Adrenal gland (tissue), 12 donors: ENCODE results near the gene EIF2D. TPM values are rescaled to one million over a fixed set of nuclear protein-coding genes. Genes with fewer than 3 reads are reported as not detected.

ENCODE experiments used
- DNase-seq, 7 donors: peaks; one replicate each; pipeline ENCODE4 v3.0.0-alpha.2; 2019 to 2020
- H3K27ac ChIP-seq, 5 donors: fragments of 200-600 bp; sonication (generic) in 4 of 5; 1 replicate in 3 of 5; 2 replicates in 2 of 5; pipeline versions ENCODE4 v1.5.1 to v1.8.0; 2016 to 2020; ENCODE audit warnings: mild to moderate bottlenecking in 1 of 5
- H3K27me3 ChIP-seq: fragments of 200-600 bp; 2 replicates; pipeline ENCODE4 v1.8.0; 2021
- H3K36me3 ChIP-seq, 2 donors: fragments of 200-600 bp; replicated peaks in 1 of 2; 1 replicate in 1 of 2; 2 replicates in 1 of 2; pipeline versions ENCODE4 v1.5.1 to v1.8.0; 2018 to 2022
- H3K4me1 ChIP-seq, 2 donors: fragments of 200-600 bp; replicated peaks in 1 of 2; 1 replicate in 1 of 2; 2 replicates in 1 of 2; pipeline versions ENCODE4 v1.5.1 to v1.8.0; 2018 to 2021
- H3K4me3 ChIP-seq, 4 donors: fragments of 200-600 bp; sonication (generic) in 3 of 4; one replicate each; pipeline ENCODE4 v1.5.1; 2016 to 2018
- H3K9me3 ChIP-seq, 3 donors: fragments of 200-600 bp; sonication (generic) in 1 of 3; replicated peaks in 1 of 3; 1 replicate in 2 of 3; 2 replicates in 1 of 3; pipeline versions ENCODE4 v1.5.1 to v1.8.0; 2016 to 2021
- CTCF ChIP-seq, 6 experiments: fragments of 450-650 bp in 4 of 6; fragments of 200-600 bp in 2 of 6; sonication (generic) in 1 of 6; IDR thresholded peaks; 1 replicate in 5 of 6; 2 replicates in 1 of 6; pipeline versions ENCODE4 v1.5.1 to v1.8.0; 2016 to 2021; ENCODE audit warnings: antibody characterized with exemption in 6 of 6, mild to moderate bottlenecking in 2 of 6, moderate library complexity in 1 of 6
- POLR2A ChIP-seq, 2 donors: fragments of 450-650 bp; IDR thresholded peaks; one replicate each; pipeline ENCODE4 v1.6.1; 2017; ENCODE audit warnings: antibody characterized with exemption in 2 of 2, mild to moderate bottlenecking in 2 of 2, moderate library complexity in 1 of 2
- WGBS, 4 donors: extraction: QIAGEN DNeasy Blood & Tissue Kit in 2 of 4; methylation state at CpG; one replicate each; pipeline versions ENCODE4 v1.1.5 to v1.1.7; 2013 to 2017; 5-methylcytosine and 5-hydroxymethylcytosine counted together
- intact Hi-C, 2 donors: fragments of 100-400 bp; cut with DNase I; formaldehyde crosslinking; loops; one replicate each; pipeline versions ENCODE4 v1.14.1 to v1.15.0; 2022 to 2023
- polyA plus RNA-seq, 3 donors: library from polyadenylated mRNA; stranded (reverse); fragments of 200-250 nt in 2 of 3; fragments of 350-450 nt in 1 of 3; fragmentation: Illumina TruSeq in 1 of 3; extraction: RNeasy Lipid Tissue Mini Kit (QIAGEN cat#74804) in 1 of 3; gene quantifications; one replicate each; pipeline ENCODE4 v1.2.3, GENCODE V29; 2013 to 2014
- total RNA-seq, 9 donors: library from RNA; depleted of rRNA in 4 of 9; stranded (reverse); fragments of >200 nt in 4 of 9; fragments of 120-200 nt in 1 of 9; fragmentation: NEBNext Ultra II Directional in 1 of 9; extraction: Animal tissue kit (Norgen Biotek cat#: 25700) in 1 of 9; gene quantifications; one replicate each; pipeline versions ENCODE4 v1.1.0 to v1.2.4, GENCODE V29; 2013 to 2023
- donor health status: healthy with polysubstance abuse.
- donor health status: Bipolar disorder and iron deficiency.
- donor health status: DM: yes; HTN: yes; CAD: no.
- donor health status: DM: no; HTN: no; CAD: no.
- donor health status: DM: no; HTN: no; CAD: no.
- donor health status: DM: yes; HTN: yes; CAD: no.

The EIF2D gene
- total and polyA plus RNA-seq, 12 donors = 31.6 to 95.4 (median 54.0) TPM

GRCh38 chr1:206550446-206550845 lies 61.8 kb downstream of the EIF2D start:
- Histone ChIP-seq H3K27me3 (no peaks in the 10 kb centered on the region), H3K9me3 (no peaks in the 10 kb centered on the region), H3K4me1 (peaks cover 6 to 19% of the 10 kb centered on the region in 2 donors), H3K36me3 (no peaks in the 10 kb centered on the region), H3K4me3 (no peak overlapping the region), H3K27ac (no peak overlapping the region)
- WGBS, 4 donors = 69 to 84% (median 79%) methylated on average over 1 to 2 of the region's 2 CpGs
- no peak for TF ChIP-seq CTCF (IDR thresholded peaks at IDR 0.05)
- TF ChIP-seq POLR2A (IDR thresholded peaks at IDR 0.05) = no peak
- no peak for DNase-seq
- intact Hi-C loops = no loop called here

GRCh38 chr1:206547104-206547503 lies 65.2 kb downstream of the EIF2D start:
- DNase-seq = no peak
- 89 to 94% (median 91%) methylated on average over 7 of the region's 7 CpGs for WGBS, 4 donors
- Histone ChIP-seq H3K4me3 (no peak overlapping the region), H3K27me3 (no peaks in the 10 kb centered on the region), H3K4me1 (peaks cover 0 to 5% of the 10 kb centered on the region in 2 donors), H3K9me3 (no peaks in the 10 kb centered on the region), H3K27ac (no peak overlapping the region), H3K36me3 (no peaks in the 10 kb centered on the region)
- TF ChIP-seq CTCF (IDR thresholded peaks at IDR 0.05) (no peak), POLR2A (IDR thresholded peaks at IDR 0.05) (no peak)
- intact Hi-C loops = no loop called here

GRCh38 chr1:206545351-206545750 lies 66.9 kb downstream of the EIF2D start:
- no peak overlapping the region for H3K4me3 ChIP-seq
- H3K36me3 ChIP-seq = no peaks in the 10 kb centered on the region
- no peak for DNase-seq
- TF ChIP-seq CTCF (IDR thresholded peaks at IDR 0.05) (no peak), POLR2A (IDR thresholded peaks at IDR 0.05) (no peak)
- 93 to 100% (median 95%) methylated on average over 1 of the region's 1 CpG for WGBS, 4 donors
- no peak overlapping the region for H3K27ac ChIP-seq
- no peaks in the 10 kb centered on the region for H3K9me3 ChIP-seq
- H3K4me1 ChIP-seq = peaks cover 3 to 5% of the 10 kb centered on the region in 2 donors
- no peaks in the 10 kb centered on the region for H3K27me3 ChIP-seq
- intact Hi-C loops = loop anchor here in 1 of 2 donors (2.0 kb wide), 1 partner anchor 37 kb away; no protein-coding TSS in a partner anchor

- Histone ChIP-seq H3K27me3 (no peaks in the 10 kb centered on the region), H3K27ac (no peak overlapping the region), H3K4me3 (no peak overlapping the region), H3K36me3 (no peaks in the 10 kb centered on the region), H3K9me3 (no peaks in the 10 kb centered on the region), H3K4me1 (peaks cover 5 to 9% of the 10 kb centered on the region in 2 donors)
- TF ChIP-seq POLR2A (IDR thresholded peaks at IDR 0.05) = no peak
- TF ChIP-seq CTCF (IDR thresholded peaks at IDR 0.05) = peak; percentile 62 to 88 (median 80)
- intact Hi-C loops = loop anchor here in 1 of 2 donors (2.0 kb wide), 1 partner anchor 38 kb away; no protein-coding TSS in a partner anchor
- 8 to 11% (median 9%) methylated on average over 8 to 9 of the region's 9 CpGs for WGBS, 4 donors
- peak; percentile 60 to 88 (median 78) for DNase-seq
Measured at GRCh38 chr1:206544562-206545257, 67.6 kb downstream of the EIF2D start.

Other genes starting within 250 kb of the EIF2D start
- 10 to 100 TPM in 1 of 9 donors, 1 to 10 TPM in 8; 3.6 to 11.1 (median 7.4) TPM for gene IKBKE, start 142.0 kb downstream of the EIF2D start, total RNA-seq
- gene IKBKE, start 142.0 kb downstream of the EIF2D start, polyA plus RNA-seq = 1 to 10 TPM; 2.9 to 5.1 (median 3.5) TPM
- gene RASSF5, start 104.9 kb downstream of the EIF2D start, total RNA-seq = 10 to 100 TPM in 8 of 9 donors, 1 to 10 TPM in 1; 7.1 to 57.9 (median 38.0) TPM
- gene RASSF5, start 104.9 kb downstream of the EIF2D start, polyA plus RNA-seq = 10 to 100 TPM in 2 of 3 donors, 1 to 10 TPM in 1; 9.3 to 25.2 (median 10.4) TPM
- gene DYRK3, start 23.1 kb upstream of the EIF2D start, total RNA-seq = 1 to 10 TPM; 2.9 to 6.3 (median 5.2) TPM
- 1 to 10 TPM; 2.9 to 6.6 (median 3.4) TPM for gene DYRK3, start 23.1 kb upstream of the EIF2D start, polyA plus RNA-seq
- 100 to 1,000 TPM in 4 of 9 donors, 10 to 100 TPM in 5; 25.3 to 129 (median 90.3) TPM for gene MAPKAPK2, start 72.4 kb upstream of the EIF2D start, total RNA-seq
- gene MAPKAPK2, start 72.4 kb upstream of the EIF2D start, polyA plus RNA-seq = 10 to 100 TPM; 66.6 to 80.7 (median 71.6) TPM
- gene IL19, start 158.3 kb upstream of the EIF2D start, total RNA-seq = not detected
- not detected for gene IL19, start 158.3 kb upstream of the EIF2D start, polyA plus RNA-seq
- gene IL10, start 160.0 kb upstream of the EIF2D start, total RNA-seq = 1 to 10 TPM in 7 of 9 donors, under 1 TPM in 2; 0.33 to 8.5 (median 3.0) TPM
- 1 to 10 TPM; 1.5 to 4.2 (median 1.6) TPM for gene IL10, start 160.0 kb upstream of the EIF2D start, polyA plus RNA-seq